ENCODE measurements around the gene SGSM1.

SGSM1 gene

DNA sequence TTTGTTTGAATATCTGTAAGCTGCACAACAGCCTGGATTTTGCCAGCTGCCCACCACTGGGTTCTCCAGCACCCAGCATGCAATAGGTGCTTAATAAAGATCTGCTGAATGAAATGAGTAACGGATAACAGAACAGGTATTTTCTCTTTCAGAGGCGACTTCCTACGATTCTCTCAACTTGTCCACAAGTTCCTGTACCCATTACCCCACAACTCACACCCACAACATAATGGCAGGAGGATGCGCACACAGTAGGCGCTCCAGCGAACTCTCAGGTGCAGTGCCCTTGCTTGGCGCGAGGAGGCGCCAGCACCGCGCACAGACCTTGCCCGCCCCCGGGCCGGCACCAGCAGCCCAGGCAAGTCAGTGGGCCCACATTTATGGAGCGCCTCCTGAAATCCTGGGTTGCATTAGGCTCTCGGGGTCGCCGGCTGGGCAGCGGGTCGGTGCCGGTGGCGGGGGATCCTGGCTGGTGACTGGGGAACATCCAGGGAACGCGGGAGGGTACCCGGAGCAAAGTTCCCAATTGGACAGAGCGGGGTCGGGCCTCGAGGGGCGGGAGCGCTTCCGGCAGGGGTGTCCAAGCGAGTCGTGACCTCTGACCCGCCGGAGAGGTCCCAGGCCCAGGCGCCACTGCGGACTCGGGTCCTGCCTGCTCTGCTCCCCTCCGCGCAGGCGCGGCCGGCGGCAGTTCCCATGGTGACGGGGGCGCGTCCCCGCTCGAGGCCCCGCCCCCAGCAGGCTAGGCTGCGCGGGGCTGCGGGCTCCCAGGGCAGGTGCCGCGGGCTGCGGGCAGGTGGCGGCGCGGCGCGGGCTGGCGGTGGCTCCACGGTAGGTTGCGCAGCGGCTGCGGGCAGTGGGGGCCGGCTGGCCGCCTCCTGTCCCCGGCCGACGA, 146.2 kb downstream of the SGSM1 start, which contains the start of gene KIAA1671:
Gene KIAA1671 (plus strand): TSS at position 775 of the 895 bp plus-strand sequence. CDS start 75,284 bp downstream, outside the sequence.
- peak; percentile 77 for DNase-seq (ENCODE audit: low spot score)

DNA sequence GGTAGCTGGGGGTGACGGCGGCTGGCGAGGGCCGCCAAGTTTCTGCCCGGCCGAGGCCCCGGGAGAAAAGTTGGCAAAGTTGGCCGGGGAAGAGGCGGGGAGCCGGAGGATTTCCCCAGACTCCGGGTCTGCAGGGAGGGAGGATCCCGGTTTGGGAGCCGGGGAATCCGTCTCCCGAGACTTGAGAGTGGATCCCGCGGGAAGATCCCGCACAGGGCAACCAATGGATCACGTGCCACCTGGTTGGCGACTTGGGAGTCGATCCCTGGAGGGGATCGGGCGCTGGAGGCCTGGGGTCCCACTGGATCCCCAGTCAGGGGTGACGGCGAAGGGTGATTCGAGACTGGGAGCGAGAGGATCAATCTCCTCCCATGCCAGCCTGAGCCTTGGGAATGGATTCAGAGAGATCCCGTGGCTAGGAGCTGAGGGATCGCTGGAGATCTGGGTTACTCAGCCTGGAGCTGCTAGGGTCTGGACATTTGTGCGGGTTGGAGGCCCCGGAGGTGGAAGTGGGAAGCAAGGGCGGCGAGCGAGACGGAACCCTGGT, 146.9 kb downstream of the SGSM1 start:
- DNase-seq (ENCODE audit: low spot score): peak; percentile 44

GRCh38 chr22:24953384-24954113, 147.5 kb downstream of the SGSM1 start:
- no peak for DNase-seq (ENCODE audit: low spot score)

- no peak for DNase-seq (ENCODE audit: low spot score)
Observed at GRCh38 chr22:24954114-24954463, 148.1 kb downstream of the SGSM1 start.

DNA sequence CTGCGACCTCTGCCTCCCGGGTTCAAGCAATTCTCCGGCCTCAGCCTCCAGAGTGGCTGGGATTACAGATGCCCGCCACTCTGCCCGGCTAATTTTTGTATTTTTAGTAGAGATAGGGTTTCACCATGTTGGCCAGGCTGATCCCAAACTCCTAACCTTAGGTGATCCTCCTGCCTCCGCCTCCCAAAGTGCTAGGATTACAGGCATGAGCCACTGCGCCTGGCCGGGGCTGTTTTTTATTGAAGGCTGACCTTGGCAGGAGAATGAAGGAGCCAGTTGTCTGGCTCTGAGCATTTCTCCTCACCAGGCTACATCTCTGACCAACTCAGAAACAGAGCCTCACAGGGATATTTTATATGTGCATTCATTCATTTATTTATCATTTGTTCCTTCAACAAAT, 148.8 kb downstream of the SGSM1 start:
- DNase-seq (ENCODE audit: low spot score): no peak

DNA sequence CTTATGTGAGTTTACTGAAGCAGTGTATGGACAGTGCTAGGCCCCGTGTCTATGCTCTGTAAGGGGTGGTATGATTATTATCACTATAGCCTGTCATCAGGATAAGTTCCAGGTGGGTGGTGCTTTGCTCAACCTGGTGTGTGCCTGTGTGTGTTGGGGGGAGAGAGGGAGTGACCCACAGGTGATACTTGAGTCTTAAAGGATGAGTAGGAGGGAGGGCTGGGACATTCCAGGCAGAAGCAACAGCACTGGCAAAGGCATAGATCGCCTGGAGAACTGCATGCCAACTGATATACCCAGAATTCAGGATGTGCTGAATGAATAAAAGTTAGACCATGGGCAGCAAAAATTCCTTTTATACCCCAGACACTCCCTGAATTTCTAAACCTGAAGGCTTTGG, 151.0 kb downstream of the SGSM1 start:
- no peak for DNase-seq (ENCODE audit: low spot score)

DNA sequence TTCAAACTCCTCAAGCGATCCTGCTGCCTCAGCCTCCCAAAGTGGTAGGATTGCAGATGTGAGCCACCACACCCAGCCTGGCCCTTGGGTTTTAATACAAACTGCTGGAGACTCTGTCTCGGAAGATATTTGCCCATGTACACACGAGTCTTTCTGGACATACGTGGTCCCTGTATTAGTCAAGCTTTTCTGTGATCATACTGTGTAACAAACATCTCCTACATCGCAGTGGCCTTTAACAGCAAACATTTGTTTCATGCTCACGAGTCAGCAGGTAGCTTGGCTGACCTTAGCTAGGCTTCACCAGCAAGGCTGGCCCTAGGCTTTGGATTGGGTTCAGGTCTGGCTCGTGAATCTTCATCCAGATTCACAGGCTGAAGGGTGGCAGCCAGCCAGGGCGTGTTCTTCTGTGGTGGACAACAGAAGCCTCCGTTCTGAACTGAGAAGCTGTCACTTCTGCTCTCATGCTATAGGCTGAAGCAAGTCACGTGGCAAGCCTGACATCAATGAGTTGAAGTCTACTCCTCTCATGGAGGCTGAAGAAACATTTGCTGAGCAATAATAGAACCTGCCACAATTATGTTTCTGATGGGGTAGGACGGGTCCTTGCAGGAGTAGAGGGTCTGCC, 155.3 kb downstream of the SGSM1 start:
- DNase-seq (ENCODE audit: low spot score): no peak

DNA sequence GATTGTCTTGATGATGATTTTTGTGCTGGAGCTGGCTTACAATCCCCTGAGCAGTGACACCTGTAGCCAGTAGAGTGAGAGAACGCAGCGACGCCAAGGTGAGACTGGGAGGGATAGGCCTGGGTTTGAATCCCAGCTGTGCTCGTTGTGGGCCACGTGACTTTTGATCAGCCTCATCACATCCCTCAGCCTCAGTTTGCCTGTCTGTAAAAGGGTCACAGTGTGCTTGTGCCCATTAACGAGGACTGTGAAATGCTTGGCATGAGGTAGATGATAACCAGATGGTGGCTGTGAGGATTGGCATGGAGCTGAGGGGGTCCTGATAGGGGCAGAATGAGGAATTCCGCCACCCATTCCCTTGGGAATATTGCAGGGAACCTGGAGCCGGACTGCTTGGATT, 156.1 kb downstream of the SGSM1 start:
- no peak for DNase-seq (ENCODE audit: low spot score)

DNA sequence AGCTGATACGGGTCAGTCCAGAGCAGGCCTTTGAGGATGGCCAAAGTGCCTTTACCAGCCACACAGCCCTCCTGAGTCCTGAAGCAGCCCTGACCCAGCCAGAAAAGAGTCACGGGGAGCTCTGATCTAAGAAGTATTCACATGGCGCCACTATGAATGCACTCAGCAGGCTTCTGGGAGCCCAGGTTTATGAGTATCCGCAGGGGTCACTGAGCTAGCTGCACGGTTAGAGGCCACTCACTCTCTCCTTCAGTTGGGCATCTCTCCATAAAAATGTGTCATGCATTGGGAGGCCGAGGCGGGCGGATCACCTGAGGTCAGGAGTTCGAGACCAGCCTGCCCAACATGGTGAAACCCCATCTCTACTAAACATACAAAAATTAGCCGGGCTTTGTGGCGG, 156.8 kb downstream of the SGSM1 start:
- no peak for DNase-seq (ENCODE audit: low spot score)

- no peak for DNase-seq (ENCODE audit: low spot score)
Observed at GRCh38 chr22:24964441-24964840, 158.4 kb downstream of the SGSM1 start.

DNA sequence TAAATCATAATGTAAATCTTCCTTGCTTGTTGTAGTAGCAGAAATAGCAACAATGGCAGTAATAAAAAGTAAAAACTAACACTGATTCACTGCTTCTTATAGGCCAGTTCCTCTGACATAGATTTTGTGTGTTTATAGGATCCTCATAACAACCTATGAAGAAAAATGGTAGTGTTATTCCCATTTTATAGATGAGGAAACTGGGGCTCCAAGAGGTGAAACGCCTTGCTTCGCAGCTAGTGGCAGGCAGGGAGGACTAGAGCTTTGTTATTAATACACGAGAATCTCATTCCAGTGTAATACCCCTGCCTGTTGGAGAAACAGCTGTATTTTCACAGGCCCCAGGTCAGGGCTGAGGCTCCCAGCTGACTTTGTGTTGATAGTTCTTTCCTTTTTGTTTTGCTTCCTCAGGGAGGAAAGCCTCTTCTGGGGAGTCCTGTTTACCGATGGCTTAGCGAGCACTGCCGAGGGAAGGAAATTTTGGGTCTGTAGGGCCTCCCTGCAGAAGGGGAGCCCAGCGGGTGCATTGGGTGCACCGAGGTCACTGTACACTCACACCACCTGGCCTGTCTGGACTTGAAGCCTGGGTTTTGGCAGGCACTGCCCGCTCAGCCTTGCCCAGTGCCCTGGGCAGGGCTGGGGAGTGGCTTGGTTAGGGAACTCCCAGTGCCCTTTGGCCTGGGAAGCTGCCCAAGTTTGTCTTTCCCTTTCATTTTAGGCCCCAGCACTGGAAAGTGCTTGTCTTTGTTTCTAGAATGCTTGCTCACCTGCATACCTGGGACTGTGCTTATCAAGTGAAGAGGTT, 160.0 kb downstream of the SGSM1 start:
- peak; percentile 40 for DNase-seq (ENCODE audit: low spot score)

GRCh38 chr22:24968066-24968561, 162.1 kb downstream of the SGSM1 start:
- peak; percentile 52 for DNase-seq (ENCODE audit: low spot score)

DNA sequence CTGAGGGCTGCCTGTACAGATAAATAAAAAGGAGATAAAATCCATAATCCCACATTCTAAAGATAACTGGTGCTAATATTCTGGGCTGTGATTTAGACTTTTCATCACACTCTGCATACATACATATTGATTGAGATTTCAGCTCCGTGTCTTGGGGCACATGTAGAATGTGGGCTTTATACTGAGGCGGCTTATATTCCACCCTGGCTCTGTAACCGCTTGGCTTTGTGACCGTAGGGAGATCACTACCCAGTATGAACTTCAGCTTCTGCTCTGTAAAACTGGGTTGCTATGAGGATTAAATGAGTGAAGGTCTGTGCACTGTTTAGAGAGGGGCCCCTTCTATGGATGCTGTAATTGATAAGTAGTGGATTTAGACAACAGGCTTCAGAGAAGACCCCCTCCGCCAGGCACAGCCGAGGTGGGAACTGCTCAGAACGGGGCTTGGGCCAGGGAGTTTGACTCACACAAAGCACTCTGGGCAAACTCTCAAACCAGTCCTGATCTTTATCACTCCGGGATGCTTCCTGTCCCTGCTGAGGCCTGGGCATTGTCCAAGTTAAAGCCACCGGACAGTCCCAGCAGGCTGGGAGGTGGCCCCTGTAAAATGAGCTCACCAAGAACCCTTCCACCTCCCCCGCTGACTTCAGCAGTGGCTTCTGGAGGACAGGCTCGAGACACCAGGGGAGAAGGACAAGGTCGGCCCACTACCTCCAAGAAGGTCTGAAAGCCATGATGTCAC, 163.7 kb downstream of the SGSM1 start:
- DNase-seq (ENCODE audit: low spot score): no peak

- DNase-seq (ENCODE audit: low spot score): no peak
Observed at GRCh38 chr22:24972369-24972768, 166.4 kb downstream of the SGSM1 start.

GRCh38 chr22:24973872-24974271, 167.9 kb downstream of the SGSM1 start:
- no peak for DNase-seq (ENCODE audit: low spot score)

GRCh38 chr22:24975125-24975640, 169.2 kb downstream of the SGSM1 start:
- DNase-seq (ENCODE audit: low spot score): no peak

- no peak for DNase-seq (ENCODE audit: low spot score)
Observed at GRCh38 chr22:24975813-24976341, 169.9 kb downstream of the SGSM1 start.

DNA sequence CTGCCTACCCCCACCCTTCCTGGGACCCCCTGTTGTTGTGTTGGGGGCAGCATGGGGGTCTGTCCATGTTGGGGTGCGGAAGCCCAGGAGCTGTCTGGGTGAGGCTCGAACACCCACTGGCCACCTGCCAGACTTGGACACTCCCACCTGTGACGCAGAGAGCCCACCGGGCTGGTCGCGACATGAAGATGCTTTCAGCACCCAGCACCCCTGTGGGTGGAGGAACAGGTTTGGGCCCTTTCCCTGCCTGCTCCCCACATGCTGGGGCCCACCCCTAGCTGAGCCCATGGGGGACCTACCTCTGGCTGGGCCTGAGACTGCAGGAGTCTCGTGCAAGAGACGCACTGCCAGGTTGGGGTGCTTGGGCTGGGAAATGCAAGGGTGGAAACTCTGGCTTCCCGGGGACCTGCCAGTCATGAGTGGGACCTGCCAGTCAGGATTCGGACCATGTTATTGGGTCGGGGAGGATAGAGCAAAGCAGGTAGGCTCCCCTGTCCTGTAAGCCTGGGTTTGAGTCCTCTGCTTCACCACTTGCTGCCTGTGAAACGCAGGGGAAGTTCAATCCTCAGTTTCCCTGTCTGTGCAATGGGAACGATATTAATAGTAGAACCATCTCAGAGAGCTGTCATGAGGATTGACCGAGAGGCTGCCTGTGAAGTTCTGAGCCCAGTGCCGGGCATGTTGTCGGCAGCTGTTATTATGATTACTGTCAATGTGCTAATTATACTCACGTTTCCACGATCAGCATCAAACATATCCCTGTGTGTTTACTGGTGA, 170.6 kb downstream of the SGSM1 start:
- no peak for DNase-seq (ENCODE audit: low spot score)
